H1 (cell line): Measurements from ENCODE around the gene ARHGAP18.

Experiments used
- CTCF ChIP-seq, 3 experiments: IDR thresholded peaks; 1 replicate in 2 of 3; 2 replicates in 1 of 3; pipeline versions ENCODE4 v1.5.1 to v1.6.1; 2011; ENCODE audit warnings: low read length in 3 of 3, mild to moderate bottlenecking in 3 of 3, inconsistent platforms in 2 of 3, low read depth in 1 of 3, moderate library complexity in 1 of 3; ENCODE audit not compliant: insufficient read depth in 1 of 3; ENCODE audit errors: control extremely low read depth in 1 of 3
- ZNF274 ChIP-seq: IDR thresholded peaks from 2 replicates; pipeline ENCODE4 v1.7.0; 2012; ENCODE audit warnings: low read length, borderline replicate concordance; ENCODE audit errors: extremely low read depth

- TF ChIP-seq CTCF (IDR thresholded peaks at IDR 0.05; ENCODE audit: control extremely low read depth in 1 of 3, insufficient read depth in 1 of 3, low read depth in 1 of 3, low read length in 3 of 3) (no peak), ZNF274 (no peak)
These were observed 41.4 kb upstream of the ARHGAP18 start for GRCh38 chr6:129751384-129751783.
